NCI-H345 treated with DMSO at 0.1 percent for 48 hours (cell line): ENCODE measurements around the gene CCL13.
A peak's percentile ranks its signal among the peaks of the same experiment; 100 is the strongest.

Experiments
- DNase-seq: peaks from one replicate; lab custom pipeline; 2025; ENCODE audit not compliant: unreplicated experiment; lab: John Stamatoyannopoulos, UW

Gene CCL13

GRCh38 chr17:34383216-34383615 lies 26.9 kb downstream of the CCL13 start:
- no peak for DNase-seq

- no peak for DNase-seq
Observed at GRCh38 chr17:34384271-34384670, 28.0 kb downstream of the CCL13 start.

GRCh38 chr17:34384822-34385605 lies 28.7 kb downstream of the CCL13 start:
- DNase-seq, result no peak

GRCh38 chr17:34386343-34386696 lies 30.0 kb downstream of the CCL13 start:
- no peak for DNase-seq

- no peak for DNase-seq
Observed at GRCh38 chr17:34386697-34387550, 30.6 kb downstream of the CCL13 start.

GRCh38 chr17:34387566-34387965 lies 31.3 kb downstream of the CCL13 start:
- no peak for DNase-seq

GRCh38 chr17:34389126-34389750 lies 33.0 kb downstream of the CCL13 start:
- no peak for DNase-seq

GRCh38 chr17:34390649-34391048 lies 34.4 kb downstream of the CCL13 start:
- DNase-seq, result no peak

- DNase-seq, result no peak
Observed at GRCh38 chr17:34391241-34391640, 35.0 kb downstream of the CCL13 start.

- peak; percentile 88 for DNase-seq
Observed at GRCh38 chr17:34393401-34393800, 37.1 kb downstream of the CCL13 start.

GRCh38 chr17:34397265-34397664 lies 41.0 kb downstream of the CCL13 start:
- no peak for DNase-seq

GRCh38 chr17:34398990-34399389 lies 42.7 kb downstream of the CCL13 start:
- DNase-seq, result no peak

- DNase-seq, result no peak
Observed at GRCh38 chr17:34399725-34400124, 43.4 kb downstream of the CCL13 start.

GRCh38 chr17:34400301-34400931 lies 44.1 kb downstream of the CCL13 start:
- no peak for DNase-seq

- peak; percentile 78 for DNase-seq
Observed at GRCh38 chr17:34401165-34401564, 44.9 kb downstream of the CCL13 start.

GRCh38 chr17:34403006-34403405 lies 46.7 kb downstream of the CCL13 start:
- DNase-seq, result no peak

- DNase-seq, result no peak
Observed at GRCh38 chr17:34406226-34406625, 49.9 kb downstream of the CCL13 start.
